A549 (cell line): ENCODE measurements around the gene SLC25A4. TPM values are rescaled to one million over a fixed set of nuclear protein-coding genes. Genes with fewer than 3 reads are reported as not detected.
"Not testable (repeated sequence)": the region's sequence is repeated elsewhere in the genome, so short reads cannot be mapped to it uniquely, and the experiment has no call there.

Experiments
- ATAC-seq, 2 experiments: fragments of 200-7000 bp in 1 of 2; fragments of >200 bp in 1 of 2; cut with Nextera tagmentation in 1 of 2; cut with Tn5 transposase in 1 of 2; 3 replicates each; pipeline versions ENCODE4 v1.8.0 to v1.9.1; 2018 to 2020; ENCODE audit warnings: mild to moderate bottlenecking in 1 of 2, moderate library complexity in 1 of 2
- CTCF ChIA-PET: fragments of 300-600 bp; sonication (Branson Sonifier 250); formaldehyde crosslinking; extraction: SDS; loops from one replicate; lab custom pipeline; 2021; ENCODE audit warnings: antibody characterized with exemption, inconsistent platforms; lab: Yijun Ruan, JAX
- POLR2A ChIA-PET: fragments of 350-600 bp; formaldehyde crosslinking; extraction: SDS; loops from one replicate; lab custom pipeline; 2021; ENCODE audit warnings: antibody characterized with exemption, inconsistent platforms; lab: Yijun Ruan, JAX
- DNase-seq, 2 experiments: peaks; one replicate each; pipeline versions ENCODE4 v3.0.0 to v3.0.0-alpha.2; 2011 to 2016; ENCODE audit warnings: low read depth in 1 of 2, low spot score in 1 of 2
- FAIRE-seq: peaks from 2 replicates; lab custom pipeline; 2011; peaks lifted over from hg19 to GRCh38; lab: Jason Lieb, UNC
- H3K27ac ChIP-seq, 2 experiments: fragments of >200 bp; sonication (Bioruptor Twin); formaldehyde crosslinking; 3 replicates each; pipeline ENCODE4 v1.5.1; 2016 to 2017
- H3K4me1 ChIP-seq: fragments of >200 bp; sonication (Bioruptor Twin); formaldehyde crosslinking; 3 replicates; pipeline ENCODE4 v1.6.1; 2016
- H3K4me2 ChIP-seq: fragments of >200 bp; sonication (Bioruptor Twin); formaldehyde crosslinking; 3 replicates; pipeline ENCODE4 v1.6.1; 2016
- H3K4me3 ChIP-seq: fragments of >200 bp; sonication (Bioruptor Twin); formaldehyde crosslinking; 3 replicates; pipeline ENCODE4 v1.5.1; 2016
- H3K9me3 ChIP-seq: fragments of >200 bp; sonication (Bioruptor Twin); formaldehyde crosslinking; 3 replicates; pipeline ENCODE4 v1.6.1; 2016
- CHD2 ChIP-seq: fragments of 150-350 bp; IDR thresholded peaks from 2 replicates; pipeline ENCODE4 v1.6.1; 2014; ENCODE audit warnings: low read length; ENCODE audit not compliant: partially characterized antibody
- ELK1 ChIP-seq: fragments of 150-350 bp; IDR thresholded peaks from 2 replicates; pipeline ENCODE4 v1.6.1; 2014; ENCODE audit warnings: low read depth, mild to moderate bottlenecking, low read length
- EP300 ChIP-seq, 2 experiments: fragments of >200 bp; sonication (Bioruptor Twin); formaldehyde crosslinking; IDR thresholded peaks; 2 replicates in 1 of 2; 3 replicates in 1 of 2; pipeline ENCODE4 v1.6.1; 2016 to 2017
- ESRRA ChIP-seq: fragments of 150-350 bp; IDR thresholded peaks from 2 replicates; pipeline ENCODE4 v1.6.1; 2014; ENCODE audit warnings: mild to moderate bottlenecking, low read length, borderline replicate concordance
- GATA3 ChIP-seq: IDR thresholded peaks from 2 replicates; pipeline ENCODE4 v1.6.1; 2012; ENCODE audit warnings: borderline replicate concordance
- HOXB5 ChIP-seq: fragments of 250-450 bp; sonication (Bioruptor Pico); IDR thresholded peaks from 2 replicates; pipeline ENCODE4 v1.5.0; 2020; ENCODE audit warnings: mild to moderate bottlenecking, moderate library complexity
- JUNB ChIP-seq: fragments of >200 bp; sonication (Bioruptor Twin); formaldehyde crosslinking; IDR thresholded peaks from 2 replicates; pipeline ENCODE4 v1.6.1; 2016
- MYC ChIP-seq: IDR thresholded peaks from 2 replicates; pipeline ENCODE4 v1.6.1; 2012; ENCODE audit warnings: mild to moderate bottlenecking, inconsistent platforms, low read length, improper control_type of control experiment, borderline replicate concordance
- NFE2L2 ChIP-seq: fragments of 150-350 bp; conservative IDR thresholded peaks from 2 replicates; pipeline ENCODE4 v1.6.1; 2014; ENCODE audit warnings: low read length
- NR3C1 ChIP-seq: fragments of >200 bp; sonication (Bioruptor Twin); formaldehyde crosslinking; IDR thresholded peaks from 3 replicates; pipeline ENCODE4 v1.6.1; 2017
- POLR2A ChIP-seq: IDR thresholded peaks from 2 replicates; pipeline ENCODE4 v1.6.1; 2012; ENCODE audit warnings: mild to moderate bottlenecking, low read length
- ZC3H11A ChIP-seq: fragments of 450-650 bp; IDR thresholded peaks from 2 replicates; pipeline ENCODE4 v1.6.1; 2014; ENCODE audit warnings: antibody characterized with exemption, mild to moderate bottlenecking
- ZNF302 ChIP-seq: fragments of 250-450 bp; sonication (Bioruptor Pico); IDR thresholded peaks from 2 replicates; pipeline ENCODE4 v1.9.0; 2021; ENCODE audit warnings: inconsistent platforms, mild to moderate bottlenecking, moderate library complexity
- WGBS: methylation state at CpG from one replicate; pipeline ENCODE4 v1.1.6; 2017; ENCODE audit errors: missing lambda C conversion rate; 5-methylcytosine and 5-hydroxymethylcytosine counted together
- polyA plus RNA-seq, 4 experiments: library from polyadenylated mRNA; depleted of rRNA in 3 of 4; stranded (reverse); fragments of >200 nt; fragmentation: RNase III in 1 of 4; extraction: RNeasy Plus Mini Kit Qiagen cat#74134 plus additional on column Dnase treatment in 1 of 4; gene quantifications; 2 replicates in 3 of 4; 3 replicates in 1 of 4; pipeline ENCODE4 v1.2.3, GENCODE V29; 2011 to 2017
- TF ChIP-seq, protein P1 (sequence below): fragments of 250-450 bp; sonication (Bioruptor Pico); IDR thresholded peaks from 2 replicates; pipeline ENCODE4 v1.5.0; 2021; ENCODE audit warnings: mild to moderate bottlenecking, moderate library complexity, borderline replicate concordance
- TF ChIP-seq, protein P2 (sequence below): fragments of 200-600 bp; sonication (generic); IDR thresholded peaks from 2 replicates; pipeline ENCODE4 v1.6.1; 2016; ENCODE audit warnings: antibody characterized with exemption, mild to moderate bottlenecking, moderate library complexity
- TF ChIP-seq, protein P3 (sequence below): fragments of >200 bp; sonication (Bioruptor Twin); formaldehyde crosslinking; IDR thresholded peaks from 3 replicates; pipeline ENCODE4 v1.5.1; 2016
- TF ChIP-seq, protein P4 (sequence below): fragments of >200 bp; sonication (Bioruptor Twin); formaldehyde crosslinking; IDR thresholded peaks from 2 replicates; pipeline ENCODE4 v1.6.1; 2016

The SLC25A4 gene
- polyA plus RNA-seq, 2 of the 4 experiments (the other 2 are of a cell fraction), result 15.4 to 16.9 TPM

- Histone ChIP-seq H3K27ac (no peak overlapping the region), H3K4me1 (no peaks in the 10 kb centered on the region), H3K4me3 (no peak overlapping the region), H3K9me3 (no peaks in the 10 kb centered on the region), H3K4me2 (no peak overlapping the region)
- ATAC-seq, result no peak
- no peak for DNase-seq
- TF ChIP-seq, protein P1, sequence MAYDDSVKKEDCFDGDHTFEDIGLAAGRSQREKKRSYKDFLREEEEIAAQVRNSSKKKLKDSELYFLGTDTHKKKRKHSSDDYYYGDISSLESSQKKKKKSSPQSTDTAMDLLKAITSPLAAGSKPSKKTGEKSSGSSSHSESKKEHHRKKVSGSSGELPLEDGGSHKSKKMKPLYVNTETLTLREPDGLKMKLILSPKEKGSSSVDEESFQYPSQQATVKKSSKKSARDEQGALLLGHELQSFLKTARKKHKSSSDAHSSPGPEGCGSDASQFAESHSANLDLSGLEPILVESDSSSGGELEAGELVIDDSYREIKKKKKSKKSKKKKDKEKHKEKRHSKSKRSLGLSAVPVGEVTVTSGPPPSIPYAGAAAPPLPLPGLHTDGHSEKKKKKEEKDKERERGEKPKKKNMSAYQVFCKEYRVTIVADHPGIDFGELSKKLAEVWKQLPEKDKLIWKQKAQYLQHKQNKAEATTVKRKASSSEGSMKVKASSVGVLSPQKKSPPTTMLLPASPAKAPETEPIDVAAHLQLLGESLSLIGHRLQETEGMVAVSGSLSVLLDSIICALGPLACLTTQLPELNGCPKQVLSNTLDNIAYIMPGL (CRISPR knock-in tag), result no peak
- TF ChIP-seq, protein P2, sequence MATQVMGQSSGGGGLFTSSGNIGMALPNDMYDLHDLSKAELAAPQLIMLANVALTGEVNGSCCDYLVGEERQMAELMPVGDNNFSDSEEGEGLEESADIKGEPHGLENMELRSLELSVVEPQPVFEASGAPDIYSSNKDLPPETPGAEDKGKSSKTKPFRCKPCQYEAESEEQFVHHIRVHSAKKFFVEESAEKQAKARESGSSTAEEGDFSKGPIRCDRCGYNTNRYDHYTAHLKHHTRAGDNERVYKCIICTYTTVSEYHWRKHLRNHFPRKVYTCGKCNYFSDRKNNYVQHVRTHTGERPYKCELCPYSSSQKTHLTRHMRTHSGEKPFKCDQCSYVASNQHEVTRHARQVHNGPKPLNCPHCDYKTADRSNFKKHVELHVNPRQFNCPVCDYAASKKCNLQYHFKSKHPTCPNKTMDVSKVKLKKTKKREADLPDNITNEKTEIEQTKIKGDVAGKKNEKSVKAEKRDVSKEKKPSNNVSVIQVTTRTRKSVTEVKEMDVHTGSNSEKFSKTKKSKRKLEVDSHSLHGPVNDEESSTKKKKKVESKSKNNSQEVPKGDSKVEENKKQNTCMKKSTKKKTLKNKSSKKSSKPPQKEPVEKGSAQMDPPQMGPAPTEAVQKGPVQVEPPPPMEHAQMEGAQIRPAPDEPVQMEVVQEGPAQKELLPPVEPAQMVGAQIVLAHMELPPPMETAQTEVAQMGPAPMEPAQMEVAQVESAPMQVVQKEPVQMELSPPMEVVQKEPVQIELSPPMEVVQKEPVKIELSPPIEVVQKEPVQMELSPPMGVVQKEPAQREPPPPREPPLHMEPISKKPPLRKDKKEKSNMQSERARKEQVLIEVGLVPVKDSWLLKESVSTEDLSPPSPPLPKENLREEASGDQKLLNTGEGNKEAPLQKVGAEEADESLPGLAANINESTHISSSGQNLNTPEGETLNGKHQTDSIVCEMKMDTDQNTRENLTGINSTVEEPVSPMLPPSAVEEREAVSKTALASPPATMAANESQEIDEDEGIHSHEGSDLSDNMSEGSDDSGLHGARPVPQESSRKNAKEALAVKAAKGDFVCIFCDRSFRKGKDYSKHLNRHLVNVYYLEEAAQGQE, result no peak
- TF ChIP-seq MYC, result no peak
- TF ChIP-seq NR3C1, result no peak
- TF ChIP-seq EP300 (IDR thresholded peaks at IDR 0.05), result no peak
- TF ChIP-seq, protein P3, sequence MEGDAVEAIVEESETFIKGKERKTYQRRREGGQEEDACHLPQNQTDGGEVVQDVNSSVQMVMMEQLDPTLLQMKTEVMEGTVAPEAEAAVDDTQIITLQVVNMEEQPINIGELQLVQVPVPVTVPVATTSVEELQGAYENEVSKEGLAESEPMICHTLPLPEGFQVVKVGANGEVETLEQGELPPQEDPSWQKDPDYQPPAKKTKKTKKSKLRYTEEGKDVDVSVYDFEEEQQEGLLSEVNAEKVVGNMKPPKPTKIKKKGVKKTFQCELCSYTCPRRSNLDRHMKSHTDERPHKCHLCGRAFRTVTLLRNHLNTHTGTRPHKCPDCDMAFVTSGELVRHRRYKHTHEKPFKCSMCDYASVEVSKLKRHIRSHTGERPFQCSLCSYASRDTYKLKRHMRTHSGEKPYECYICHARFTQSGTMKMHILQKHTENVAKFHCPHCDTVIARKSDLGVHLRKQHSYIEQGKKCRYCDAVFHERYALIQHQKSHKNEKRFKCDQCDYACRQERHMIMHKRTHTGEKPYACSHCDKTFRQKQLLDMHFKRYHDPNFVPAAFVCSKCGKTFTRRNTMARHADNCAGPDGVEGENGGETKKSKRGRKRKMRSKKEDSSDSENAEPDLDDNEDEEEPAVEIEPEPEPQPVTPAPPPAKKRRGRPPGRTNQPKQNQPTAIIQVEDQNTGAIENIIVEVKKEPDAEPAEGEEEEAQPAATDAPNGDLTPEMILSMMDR, result no peak
- no peak for TF ChIP-seq HOXB5 (CRISPR knock-in tag)
- TF ChIP-seq ELK1, result no peak
- TF ChIP-seq ESRRA, result no peak
- CTCF ChIA-PET, result no interaction called here
- 94% methylated on average over 7 of the region's 7 CpGs for WGBS
- no peak for FAIRE-seq
- POLR2A ChIA-PET, result no interaction called here
Observed at GRCh38 chr4:185118876-185119275, 24.2 kb upstream of the SLC25A4 start.

DNA sequence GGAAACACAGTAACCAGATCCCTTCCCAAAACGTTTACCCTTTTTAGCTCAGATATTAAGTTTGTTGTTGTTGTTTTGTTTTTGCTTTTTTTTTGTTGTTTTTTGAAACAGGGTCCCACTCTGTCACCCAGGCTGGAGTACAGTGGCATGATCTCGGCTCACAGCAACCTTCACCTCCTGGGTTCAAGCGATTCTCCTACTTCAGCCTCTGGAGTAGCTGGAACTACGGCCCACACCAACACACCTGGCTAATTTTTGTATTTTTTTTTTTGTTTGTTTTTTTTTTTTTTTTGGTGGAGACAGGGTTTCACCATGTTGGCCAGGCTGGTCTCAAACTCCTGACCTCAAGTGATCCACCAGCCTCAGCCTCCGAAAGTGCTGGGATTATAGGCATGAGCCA is 23.6 kb upstream of the SLC25A4 start:
- WGBS, result 75% methylated on average over 5 of the region's 5 CpGs
- FAIRE-seq, DNase-seq, H3K4me2 ChIP-seq, H3K9me3 ChIP-seq, ATAC-seq, POLR2A ChIA-PET, H3K4me1 ChIP-seq, H3K27ac ChIP-seq, H3K4me3 ChIP-seq: not testable (repeated sequence)
- CTCF ChIA-PET, result interaction anchor here (0.6 to 1.1 kb wide), 3 partner anchors 14 to 22 kb away, joined by 3 to 4 read pairs (median 3); no protein-coding TSS in a partner anchor

- no peak overlapping the region for H3K27ac ChIP-seq
- H3K9me3 ChIP-seq, result no peaks in the 10 kb centered on the region
- ChIA-PET POLR2A (no interaction called here), CTCF (interaction anchor here (0.6 to 1.1 kb wide), 3 partner anchors 14 to 22 kb away, joined by 3 to 4 read pairs (median 3); no protein-coding TSS in a partner anchor)
- no peak overlapping the region for H3K4me2 ChIP-seq
- WGBS, result 90% methylated on average over 3 of the region's 3 CpGs
- no peaks in the 10 kb centered on the region for H3K4me1 ChIP-seq
- FAIRE-seq (no peak), ATAC-seq (no peak), DNase-seq (no peak)
- no peak overlapping the region for H3K4me3 ChIP-seq
- TF ChIP-seq GATA3 (no peak), NFE2L2 (no peak), ZC3H11A (no peak), JUNB (no peak), NR3C1 (no peak), ZNF302 (CRISPR knock-in tag) (no peak), POLR2A (no peak), CHD2 (no peak)
- TF ChIP-seq, protein P4, sequence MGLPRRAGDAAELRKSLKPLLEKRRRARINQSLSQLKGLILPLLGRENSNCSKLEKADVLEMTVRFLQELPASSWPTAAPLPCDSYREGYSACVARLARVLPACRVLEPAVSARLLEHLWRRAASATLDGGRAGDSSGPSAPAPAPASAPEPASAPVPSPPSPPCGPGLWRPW, result no peak
Observed at GRCh38 chr4:185119927-185120630, 23.0 kb upstream of the SLC25A4 start.
